GM12878 (cell line): ENCODE results near the gene CAST.

Experiments
- RAD21 ChIP-seq: IDR thresholded peaks from 2 replicates; pipeline ENCODE4 v1.6.1; 2011; ENCODE audit warnings: mild to moderate bottlenecking, low read depth, low read length, moderate library complexity; ENCODE audit not compliant: insufficient read depth
- ZBED1 ChIP-seq: IDR thresholded peaks from 2 replicates; pipeline ENCODE4 v1.6.1; 2016; ENCODE audit warnings: borderline replicate concordance
- ZNF384 ChIP-seq: IDR thresholded peaks from 2 replicates; pipeline ENCODE4 v1.6.1; 2012; ENCODE audit warnings: low read depth, mild to moderate bottlenecking, low read length, improper control_type of control experiment, borderline replicate concordance
- TF ChIP-seq, protein P1 (sequence below): fragments of 450-650 bp; IDR thresholded peaks from 2 replicates; pipeline ENCODE4 v1.6.1; 2017; ENCODE audit warnings: mild to moderate bottlenecking
- TF ChIP-seq, protein P2 (sequence below): IDR thresholded peaks from 2 replicates; pipeline ENCODE4 v1.6.1; 2011; ENCODE audit warnings: low read depth, mild to moderate bottlenecking, low read length, moderate library complexity, borderline replicate concordance; ENCODE audit errors: extremely low read depth

DNA sequence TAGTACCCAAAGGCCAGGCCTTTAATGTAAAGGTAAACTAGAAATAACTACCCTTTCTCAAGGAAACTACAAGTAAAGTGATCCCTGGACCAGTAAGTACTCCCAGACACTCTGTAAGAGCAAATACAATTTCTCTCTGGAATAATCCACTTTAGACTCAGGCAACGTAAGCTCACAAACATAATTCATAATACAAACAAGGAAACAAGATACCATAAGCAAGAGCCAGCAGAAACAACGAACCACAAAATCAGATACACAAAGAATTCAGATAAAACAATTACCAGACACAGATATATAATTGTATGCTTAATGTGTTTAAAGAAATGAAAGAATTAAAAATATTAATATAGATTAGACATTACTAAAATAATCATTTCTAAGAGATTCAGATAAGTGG, 133.4 kb downstream of the CAST start:
- TF ChIP-seq, protein P1, sequence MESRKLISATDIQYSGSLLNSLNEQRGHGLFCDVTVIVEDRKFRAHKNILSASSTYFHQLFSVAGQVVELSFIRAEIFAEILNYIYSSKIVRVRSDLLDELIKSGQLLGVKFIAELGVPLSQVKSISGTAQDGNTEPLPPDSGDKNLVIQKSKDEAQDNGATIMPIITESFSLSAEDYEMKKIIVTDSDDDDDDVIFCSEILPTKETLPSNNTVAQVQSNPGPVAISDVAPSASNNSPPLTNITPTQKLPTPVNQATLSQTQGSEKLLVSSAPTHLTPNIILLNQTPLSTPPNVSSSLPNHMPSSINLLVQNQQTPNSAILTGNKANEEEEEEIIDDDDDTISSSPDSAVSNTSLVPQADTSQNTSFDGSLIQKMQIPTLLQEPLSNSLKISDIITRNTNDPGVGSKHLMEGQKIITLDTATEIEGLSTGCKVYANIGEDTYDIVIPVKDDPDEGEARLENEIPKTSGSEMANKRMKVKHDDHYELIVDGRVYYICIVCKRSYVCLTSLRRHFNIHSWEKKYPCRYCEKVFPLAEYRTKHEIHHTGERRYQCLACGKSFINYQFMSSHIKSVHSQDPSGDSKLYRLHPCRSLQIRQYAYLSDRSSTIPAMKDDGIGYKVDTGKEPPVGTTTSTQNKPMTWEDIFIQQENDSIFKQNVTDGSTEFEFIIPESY: no peak
- TF ChIP-seq ZBED1 (no peak), RAD21 (no peak), ZNF384 (no peak)
- TF ChIP-seq, protein P2, sequence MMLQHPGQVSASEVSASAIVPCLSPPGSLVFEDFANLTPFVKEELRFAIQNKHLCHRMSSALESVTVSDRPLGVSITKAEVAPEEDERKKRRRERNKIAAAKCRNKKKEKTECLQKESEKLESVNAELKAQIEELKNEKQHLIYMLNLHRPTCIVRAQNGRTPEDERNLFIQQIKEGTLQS: no peak
